ENCODE measurements around the gene ORC1.
"Not testable (repeated sequence)": the region's sequence is repeated elsewhere in the genome, so short reads cannot be mapped to it uniquely, and the experiment has no call there.

ORC1 gene

GRCh38 chr1:52385376-52385775, 18.8 kb downstream of the ORC1 start:
- DNase-seq, result no peak

DNA sequence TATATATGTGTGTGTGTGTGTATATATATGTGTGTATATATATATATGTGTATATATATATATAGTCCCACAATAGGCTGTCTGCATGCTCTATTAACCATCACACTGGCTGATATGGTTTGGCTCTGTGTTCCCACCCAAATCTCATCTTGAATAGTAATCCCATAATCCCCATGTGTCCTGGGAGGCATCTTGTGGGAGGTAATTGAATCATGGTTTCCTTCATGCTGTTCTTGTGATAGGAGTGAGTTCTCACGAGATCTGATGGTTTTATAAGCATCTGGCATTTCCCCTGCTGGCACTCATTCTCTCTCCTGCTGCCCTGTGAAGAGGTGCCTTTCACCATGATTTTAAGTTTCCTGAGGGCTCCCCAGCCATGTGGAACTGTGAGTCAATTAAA, 34.4 kb downstream of the ORC1 start:
- DNase-seq, result not testable (repeated sequence)

DNA sequence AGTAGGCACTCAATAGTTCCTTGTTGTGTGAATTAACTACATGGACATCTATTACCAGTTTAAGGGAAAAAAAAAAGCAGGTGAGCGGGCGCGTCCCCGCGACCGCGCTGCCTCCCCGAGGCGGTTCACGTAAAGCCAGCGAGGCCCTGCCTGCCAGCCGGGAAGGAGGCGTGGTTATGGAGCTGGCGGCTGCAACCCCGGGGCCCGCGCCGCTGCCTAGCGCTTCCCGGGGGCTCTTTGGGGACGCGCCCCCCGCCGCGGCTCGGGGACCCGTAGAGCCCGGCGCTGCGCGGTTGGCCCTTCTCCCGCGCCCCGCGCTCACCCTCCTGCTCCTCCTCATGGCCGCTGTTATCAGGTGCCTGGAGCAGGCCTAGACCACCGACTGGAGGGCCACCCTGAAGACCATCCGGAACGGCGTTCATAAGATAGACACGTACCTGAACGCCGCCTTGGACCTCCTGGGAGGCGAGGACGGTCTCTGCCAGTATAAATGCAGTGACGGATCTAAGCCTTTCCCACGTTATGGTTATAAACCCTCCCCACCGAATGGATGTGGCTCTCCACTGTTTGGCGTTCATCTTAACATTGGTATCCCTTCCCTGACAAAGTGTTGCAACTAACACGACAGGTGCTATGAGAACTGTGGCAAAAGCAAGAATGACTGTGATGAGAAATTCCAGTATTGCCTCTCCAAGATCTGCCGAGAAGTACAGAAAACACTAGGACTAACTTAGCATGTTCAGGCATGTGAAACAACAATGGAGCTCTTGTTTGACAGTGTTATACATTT, 35.6 kb downstream of the ORC1 start:
- DNase-seq, result peak; percentile 71 to 84 (median 84)

- no peak for DNase-seq
Observed at GRCh38 chr1:52367272-52367671, 37.0 kb downstream of the ORC1 start.

- no peak for DNase-seq
Observed at GRCh38 chr1:52366517-52366827, 37.8 kb downstream of the ORC1 start.

DNA sequence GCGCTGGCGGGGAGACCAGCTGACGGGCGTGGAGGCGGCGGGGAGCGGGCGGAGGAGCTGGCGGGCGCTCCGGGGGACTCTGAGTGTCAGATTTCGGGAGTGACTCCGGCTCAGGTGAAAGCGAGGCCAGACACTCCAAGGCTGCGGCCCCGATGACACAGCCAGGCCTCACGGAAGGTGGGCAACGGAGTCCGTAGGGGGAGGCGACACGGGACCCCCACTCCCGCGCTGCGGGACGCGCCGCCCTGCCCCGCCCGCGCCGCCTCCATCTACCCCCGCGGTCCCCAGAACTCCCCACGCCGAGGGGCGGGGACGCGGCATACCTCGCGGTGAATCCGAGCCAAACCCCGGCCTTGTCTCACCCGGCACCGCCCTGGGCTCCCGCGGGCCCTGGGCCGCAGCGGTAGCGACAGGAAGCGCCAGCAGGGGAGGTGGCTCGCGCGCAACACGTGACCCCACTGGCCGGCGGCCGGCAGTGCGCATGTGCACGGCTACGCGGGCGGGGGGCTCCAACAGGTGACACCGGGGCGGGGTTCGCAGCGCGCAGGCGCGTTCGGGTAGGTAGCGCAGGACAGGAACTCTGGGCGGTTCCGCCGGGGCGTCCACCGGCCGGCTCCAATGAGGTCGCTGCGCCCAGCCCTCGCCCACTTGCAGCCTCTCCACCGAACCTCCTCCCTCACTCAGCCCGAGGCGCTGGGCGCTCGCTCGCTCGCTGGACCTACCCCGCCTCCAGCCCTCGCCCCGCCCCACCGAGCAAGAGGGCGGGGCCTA, 38.3 kb downstream of the ORC1 start, which contains the start of gene CC2D1B:
Gene CC2D1B, minus strand, starts transcription at position 460 of the 771 bp plus-strand sequence. CDS start 1,585 bp downstream, outside the sequence.
- peak; percentile 97 to 99 (median 98) for DNase-seq

- peak in 1 of 3 experiments; percentile 73 for DNase-seq
Observed at GRCh38 chr1:52365071-52365745, 39.0 kb downstream of the ORC1 start.

DNA sequence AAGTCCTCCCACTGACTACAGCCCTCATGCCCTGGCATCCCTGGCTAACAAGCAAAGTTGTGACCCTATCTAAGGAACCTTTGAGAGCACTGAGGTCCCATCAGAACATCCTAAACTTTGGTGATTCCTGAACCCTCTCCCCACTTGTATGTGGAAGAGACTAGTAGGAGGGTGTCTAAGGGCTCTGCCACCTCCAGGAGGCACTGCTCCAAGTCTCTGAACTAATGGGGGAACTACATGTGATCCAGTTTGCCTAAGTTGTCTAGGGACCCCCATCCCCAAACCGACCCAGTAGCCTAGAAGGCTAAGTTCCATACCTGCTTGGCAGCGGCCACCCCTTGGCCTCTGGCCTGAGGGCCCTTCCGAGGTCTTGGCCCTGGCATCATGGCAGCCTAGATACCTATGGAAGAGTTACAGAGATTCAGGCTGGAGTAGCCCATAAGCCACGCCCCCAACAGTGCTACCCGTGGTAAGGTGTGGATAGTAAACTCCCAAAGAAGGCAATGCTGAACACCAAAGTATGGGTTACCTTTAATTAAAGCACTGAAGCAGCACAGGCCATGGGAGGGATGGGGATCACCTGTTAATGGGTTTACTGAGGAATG, 39.9 kb downstream of the ORC1 start:
- no peak for DNase-seq

GRCh38 chr1:52360595-52360968, 43.6 kb downstream of the ORC1 start:
- DNase-seq, result no peak

- DNase-seq, result no peak
Observed at GRCh38 chr1:52359676-52360594, 44.3 kb downstream of the ORC1 start.

GRCh38 chr1:52358851-52359497, 45.2 kb downstream of the ORC1 start:
- DNase-seq, result no peak

GRCh38 chr1:52357397-52357796, 46.8 kb downstream of the ORC1 start:
- DNase-seq, result no peak

DNA sequence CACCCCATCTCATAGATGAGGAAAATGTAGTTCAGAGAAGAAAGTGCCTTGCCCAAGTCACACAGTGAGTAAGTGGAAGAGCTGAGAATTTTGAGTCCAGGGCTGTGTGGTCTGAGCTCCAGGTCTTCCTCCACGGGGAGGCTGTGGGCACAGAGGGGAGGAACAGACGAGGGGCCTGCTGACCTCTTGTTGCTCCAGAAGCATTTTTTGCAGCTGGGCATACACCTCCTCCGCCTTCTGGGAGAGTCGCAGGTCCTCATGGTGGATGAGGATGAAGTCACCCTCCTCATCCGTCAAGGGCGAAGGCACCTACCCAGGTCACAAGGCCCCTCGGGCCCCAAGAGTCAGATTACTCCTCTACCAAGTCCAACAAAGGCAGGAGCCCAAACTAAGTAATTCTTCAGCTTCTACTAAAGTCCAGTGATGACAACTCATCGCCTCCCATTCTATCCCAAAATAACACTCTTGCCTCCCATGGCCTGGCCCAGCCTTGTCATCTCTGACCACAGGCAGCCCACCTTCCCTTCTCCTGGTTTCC, 47.3 kb downstream of the ORC1 start:
- DNase-seq, result no peak

DNA sequence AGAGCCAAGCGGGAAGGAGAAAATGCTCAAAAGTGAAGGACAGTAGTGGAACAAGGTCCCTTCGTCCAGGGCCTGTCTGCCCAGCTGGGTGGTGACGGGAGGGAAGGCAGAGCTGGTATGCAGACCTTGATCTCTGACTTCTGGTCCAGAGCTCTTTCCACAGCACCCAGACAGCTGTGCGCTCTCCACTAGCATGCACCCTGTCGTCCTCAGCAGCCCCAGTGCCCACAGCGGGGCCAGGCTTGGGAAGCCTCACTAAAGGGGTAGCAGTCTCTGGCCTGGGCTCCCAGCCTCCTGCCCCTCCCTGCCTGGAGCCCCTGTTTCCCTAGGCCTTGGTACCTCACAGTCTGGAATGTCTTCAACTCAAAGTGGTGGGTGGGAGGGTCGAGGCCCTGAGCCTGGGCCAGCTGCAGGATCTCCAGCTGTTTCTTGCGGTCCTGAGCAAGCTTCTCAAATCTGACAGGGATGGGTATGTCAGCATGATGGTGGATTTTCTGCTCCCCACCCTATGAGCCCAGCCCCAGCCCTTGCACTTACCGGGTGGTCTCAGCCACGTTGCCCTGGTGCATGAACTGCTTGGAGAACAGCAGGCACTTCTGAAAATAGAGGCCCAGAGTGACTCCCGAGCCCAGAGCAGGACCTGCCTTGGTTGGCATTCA, 48.2 kb downstream of the ORC1 start:
- no peak for DNase-seq

GRCh38 chr1:52355436-52355835, 48.8 kb downstream of the ORC1 start:
- no peak for DNase-seq

DNA sequence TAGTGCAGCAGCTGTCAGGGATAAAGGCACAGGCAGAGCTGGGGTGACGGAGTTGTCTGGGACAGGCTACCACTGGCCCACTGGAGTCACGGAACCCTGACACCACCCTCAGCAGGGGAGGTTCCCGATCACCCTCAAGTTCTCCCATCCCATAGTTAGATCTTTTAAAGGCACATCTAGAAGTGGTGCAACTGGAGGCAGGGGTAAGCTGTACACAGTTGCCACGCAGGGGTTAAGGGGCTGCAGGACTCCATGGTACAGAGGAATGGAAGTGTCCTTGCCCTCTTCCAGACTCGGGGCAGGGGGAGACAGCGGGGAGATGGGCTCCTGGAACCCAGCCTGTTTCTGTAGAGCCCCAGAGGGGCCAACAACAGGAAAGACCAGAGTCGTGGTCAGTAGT, 51.5 kb downstream of the ORC1 start:
- DNase-seq, result no peak

GRCh38 chr1:52348704-52349300, 55.4 kb downstream of the ORC1 start:
- peak in 1 of 3 experiments; percentile 49 for DNase-seq

DNA sequence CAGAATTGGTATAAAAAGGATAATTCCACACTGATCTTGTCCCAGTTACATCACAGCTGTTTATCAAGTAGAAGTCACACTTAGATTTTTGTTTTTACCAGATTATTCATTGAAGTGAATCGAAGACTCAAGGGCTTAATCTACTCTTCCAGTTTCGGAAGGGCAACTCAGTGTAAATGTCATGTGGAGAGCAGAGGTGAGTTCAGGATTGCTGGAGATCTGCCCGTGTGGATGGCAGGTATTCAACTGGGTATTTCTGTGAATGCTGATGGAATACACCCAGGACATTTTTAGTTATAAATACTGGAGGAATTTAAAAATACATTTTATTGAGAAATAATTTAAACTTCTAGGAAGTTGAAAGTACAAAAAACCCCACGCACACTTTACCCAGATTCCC, 57.6 kb downstream of the ORC1 start:
- no peak for DNase-seq

DNA sequence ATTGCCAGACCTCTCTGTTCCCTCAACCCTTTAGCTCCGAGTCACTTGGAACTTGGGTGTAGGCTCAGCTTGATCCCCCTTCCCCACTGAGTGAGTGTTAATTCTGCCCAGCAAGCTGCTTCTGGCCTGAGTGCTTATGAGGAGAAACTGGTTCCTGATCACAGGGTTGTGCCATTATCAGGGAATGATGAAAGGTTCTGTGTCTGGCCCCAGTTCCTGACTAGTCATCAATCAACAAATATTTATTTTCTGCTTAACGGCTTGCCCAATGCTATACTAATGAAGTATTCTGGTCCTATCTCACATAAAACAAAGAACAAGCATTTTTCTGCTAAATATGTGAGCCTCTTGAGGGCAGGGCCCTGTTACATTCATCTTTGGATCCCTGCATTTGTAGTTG, 59.0 kb downstream of the ORC1 start:
- no peak for DNase-seq

GRCh38 chr1:52343979-52344378, 60.2 kb downstream of the ORC1 start:
- DNase-seq, result no peak

Data from NCI-H1417 (cell line).